ENCODE measurements around the gene ECEL1.

DNA sequence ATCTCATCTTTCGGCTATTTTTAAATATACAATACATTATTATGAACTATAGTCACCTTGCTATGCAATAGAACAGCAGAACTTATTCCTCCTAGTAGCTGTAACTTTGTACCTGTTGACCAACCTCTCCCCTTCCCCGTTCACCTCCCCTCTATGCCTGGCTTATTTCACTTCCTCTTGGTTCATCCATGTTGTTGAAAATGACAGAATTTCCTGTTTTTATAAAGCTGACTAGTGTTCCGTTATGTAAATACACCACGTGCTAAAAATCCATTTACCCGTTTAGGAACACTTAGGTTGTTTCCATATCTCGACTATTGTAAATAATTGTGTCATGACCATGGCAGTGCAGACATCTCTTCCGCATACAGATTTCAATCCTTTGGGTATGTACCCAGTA, 21.4 kb downstream of the ECEL1 start:
- TF ChIP-seq, protein P1, sequence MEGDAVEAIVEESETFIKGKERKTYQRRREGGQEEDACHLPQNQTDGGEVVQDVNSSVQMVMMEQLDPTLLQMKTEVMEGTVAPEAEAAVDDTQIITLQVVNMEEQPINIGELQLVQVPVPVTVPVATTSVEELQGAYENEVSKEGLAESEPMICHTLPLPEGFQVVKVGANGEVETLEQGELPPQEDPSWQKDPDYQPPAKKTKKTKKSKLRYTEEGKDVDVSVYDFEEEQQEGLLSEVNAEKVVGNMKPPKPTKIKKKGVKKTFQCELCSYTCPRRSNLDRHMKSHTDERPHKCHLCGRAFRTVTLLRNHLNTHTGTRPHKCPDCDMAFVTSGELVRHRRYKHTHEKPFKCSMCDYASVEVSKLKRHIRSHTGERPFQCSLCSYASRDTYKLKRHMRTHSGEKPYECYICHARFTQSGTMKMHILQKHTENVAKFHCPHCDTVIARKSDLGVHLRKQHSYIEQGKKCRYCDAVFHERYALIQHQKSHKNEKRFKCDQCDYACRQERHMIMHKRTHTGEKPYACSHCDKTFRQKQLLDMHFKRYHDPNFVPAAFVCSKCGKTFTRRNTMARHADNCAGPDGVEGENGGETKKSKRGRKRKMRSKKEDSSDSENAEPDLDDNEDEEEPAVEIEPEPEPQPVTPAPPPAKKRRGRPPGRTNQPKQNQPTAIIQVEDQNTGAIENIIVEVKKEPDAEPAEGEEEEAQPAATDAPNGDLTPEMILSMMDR (IDR thresholded peaks at IDR 0.05): no peak
- no peak for TF ChIP-seq POLR2A (IDR thresholded peaks at IDR 0.05)

Data from uterus (tissue), 2 donors.